A549 (cell line): ENCODE results near the gene HSDL2. TPM values are rescaled to one million over a fixed set of nuclear protein-coding genes. Genes with fewer than 3 reads are reported as not detected.

Experiments
- ATAC-seq, 2 experiments: fragments of 200-7000 bp in 1 of 2; fragments of >200 bp in 1 of 2; cut with Nextera tagmentation in 1 of 2; cut with Tn5 transposase in 1 of 2; 3 replicates each; pipeline versions ENCODE4 v1.8.0 to v1.9.1; 2018 to 2020; ENCODE audit warnings: mild to moderate bottlenecking in 1 of 2, moderate library complexity in 1 of 2
- CTCF ChIA-PET: fragments of 300-600 bp; sonication (Branson Sonifier 250); formaldehyde crosslinking; extraction: SDS; loops from one replicate; lab custom pipeline; 2021; ENCODE audit warnings: antibody characterized with exemption, inconsistent platforms; lab: Yijun Ruan, JAX
- POLR2A ChIA-PET: fragments of 350-600 bp; formaldehyde crosslinking; extraction: SDS; loops from one replicate; lab custom pipeline; 2021; ENCODE audit warnings: antibody characterized with exemption, inconsistent platforms; lab: Yijun Ruan, JAX
- DNase-seq, 2 experiments: peaks; one replicate each; pipeline versions ENCODE4 v3.0.0 to v3.0.0-alpha.2; 2011 to 2016; ENCODE audit warnings: low read depth in 1 of 2, low spot score in 1 of 2
- FAIRE-seq: peaks from 2 replicates; lab custom pipeline; 2011; peaks lifted over from hg19 to GRCh38; lab: Jason Lieb, UNC
- H3K27ac ChIP-seq, 2 experiments: fragments of >200 bp; sonication (Bioruptor Twin); formaldehyde crosslinking; 3 replicates each; pipeline ENCODE4 v1.5.1; 2016 to 2017
- H3K4me1 ChIP-seq: fragments of >200 bp; sonication (Bioruptor Twin); formaldehyde crosslinking; 3 replicates; pipeline ENCODE4 v1.6.1; 2016
- H3K4me2 ChIP-seq: fragments of >200 bp; sonication (Bioruptor Twin); formaldehyde crosslinking; 3 replicates; pipeline ENCODE4 v1.6.1; 2016
- H3K4me3 ChIP-seq: fragments of >200 bp; sonication (Bioruptor Twin); formaldehyde crosslinking; 3 replicates; pipeline ENCODE4 v1.5.1; 2016
- H3K9me3 ChIP-seq: fragments of >200 bp; sonication (Bioruptor Twin); formaldehyde crosslinking; 3 replicates; pipeline ENCODE4 v1.6.1; 2016
- ATOH8 ChIP-seq: fragments of 250-450 bp; sonication (Bioruptor Pico); IDR thresholded peaks from 2 replicates; pipeline ENCODE4 v1.5.0; 2020; ENCODE audit warnings: low read depth, mild to moderate bottlenecking, moderate library complexity
- BHLHE40 ChIP-seq: IDR thresholded peaks from 2 replicates; pipeline ENCODE4 v1.6.1; 2012; ENCODE audit warnings: low read depth, low read length, inconsistent platforms
- CBX8 ChIP-seq: fragments of 200-600 bp; sonication (generic); IDR thresholded peaks from 2 replicates; pipeline ENCODE4 v1.6.1; 2016
- CHD2 ChIP-seq: fragments of 150-350 bp; IDR thresholded peaks from 2 replicates; pipeline ENCODE4 v1.6.1; 2014; ENCODE audit warnings: low read length; ENCODE audit not compliant: partially characterized antibody
- CHD4 ChIP-seq: fragments of 200-600 bp; sonication (generic); IDR thresholded peaks from 2 replicates; pipeline ENCODE4 v1.6.1; 2016; ENCODE audit warnings: antibody characterized with exemption, mild to moderate bottlenecking, borderline replicate concordance
- E2F6 ChIP-seq: IDR thresholded peaks from 2 replicates; pipeline ENCODE4 v1.6.1; 2012; ENCODE audit warnings: low read depth, borderline replicate concordance
- EP300 ChIP-seq, 2 experiments: fragments of >200 bp; sonication (Bioruptor Twin); formaldehyde crosslinking; IDR thresholded peaks; 2 replicates in 1 of 2; 3 replicates in 1 of 2; pipeline ENCODE4 v1.6.1; 2016 to 2017
- FOSL2 ChIP-seq, 2 experiments: fragments of 450-650 bp in 1 of 2; fragments of >200 bp in 1 of 2; sonication (Bioruptor Twin) in 1 of 2; formaldehyde crosslinking; IDR thresholded peaks; 2 replicates each; pipeline versions ENCODE4 v1.5.0 to v1.6.1; 2016 to 2020; ENCODE audit warnings: mild to moderate bottlenecking in 1 of 2, moderate library complexity in 1 of 2
- FOXS1 ChIP-seq: fragments of 250-450 bp; sonication (Bioruptor Pico); IDR thresholded peaks from 2 replicates; pipeline ENCODE4 v1.5.0; 2020; ENCODE audit warnings: mild to moderate bottlenecking, moderate library complexity
- GATA3 ChIP-seq: IDR thresholded peaks from 2 replicates; pipeline ENCODE4 v1.6.1; 2012; ENCODE audit warnings: borderline replicate concordance
- HMGXB4 ChIP-seq: fragments of 250-450 bp; sonication (Bioruptor Pico); IDR thresholded peaks from 2 replicates; pipeline ENCODE4 v1.5.0; 2021; ENCODE audit warnings: mild to moderate bottlenecking, moderate library complexity, borderline replicate concordance
- HOXB13 ChIP-seq: fragments of 250-450 bp; sonication (Bioruptor Pico); IDR thresholded peaks from 2 replicates; pipeline ENCODE4 v1.5.0; 2020; ENCODE audit warnings: low read depth, mild to moderate bottlenecking, moderate library complexity
- KDM1A ChIP-seq: fragments of 200-600 bp; sonication (generic); IDR thresholded peaks from 2 replicates; pipeline ENCODE4 v1.6.1; 2016; ENCODE audit warnings: low read depth, mild to moderate bottlenecking
- MAFK ChIP-seq: fragments of 450-650 bp; IDR thresholded peaks from 2 replicates; pipeline ENCODE4 v1.6.1; 2014; ENCODE audit not compliant: partially characterized antibody
- MYC ChIP-seq: IDR thresholded peaks from 2 replicates; pipeline ENCODE4 v1.6.1; 2012; ENCODE audit warnings: mild to moderate bottlenecking, inconsistent platforms, low read length, improper control_type of control experiment, borderline replicate concordance
- NR3C1 ChIP-seq: fragments of >200 bp; sonication (Bioruptor Twin); formaldehyde crosslinking; IDR thresholded peaks from 3 replicates; pipeline ENCODE4 v1.6.1; 2017
- RAD21 ChIP-seq, 2 experiments: fragments of >200 bp in 1 of 2; sonication (Bioruptor Twin) in 1 of 2; formaldehyde crosslinking in 1 of 2; IDR thresholded peaks in 1 of 2; conservative IDR thresholded peaks in 1 of 2; 2 replicates in 1 of 2; 3 replicates in 1 of 2; pipeline ENCODE4 v1.6.1; 2012 to 2018; ENCODE audit warnings: inconsistent platforms in 1 of 2
- SREBF2 ChIP-seq: fragments of 450-650 bp; IDR thresholded peaks from 2 replicates; pipeline ENCODE4 v1.6.1; 2014; ENCODE audit warnings: mild to moderate bottlenecking, moderate library complexity
- USF2 ChIP-seq: fragments of 450-650 bp; IDR thresholded peaks from 2 replicates; pipeline ENCODE4 v1.6.1; 2014; ENCODE audit warnings: antibody characterized with exemption
- ZC3H11A ChIP-seq: fragments of 450-650 bp; IDR thresholded peaks from 2 replicates; pipeline ENCODE4 v1.6.1; 2014; ENCODE audit warnings: antibody characterized with exemption, mild to moderate bottlenecking
- ZFP36 ChIP-seq: fragments of 450-650 bp; IDR thresholded peaks from 2 replicates; pipeline ENCODE4 v1.6.1; 2014; ENCODE audit warnings: borderline replicate concordance; ENCODE audit not compliant: partially characterized antibody
- WGBS: methylation state at CpG from one replicate; pipeline ENCODE4 v1.1.6; 2017; ENCODE audit errors: missing lambda C conversion rate; 5-methylcytosine and 5-hydroxymethylcytosine counted together
- polyA plus RNA-seq, 4 experiments: library from polyadenylated mRNA; depleted of rRNA in 3 of 4; stranded (reverse); fragments of >200 nt; fragmentation: RNase III in 1 of 4; extraction: RNeasy Plus Mini Kit Qiagen cat#74134 plus additional on column Dnase treatment in 1 of 4; gene quantifications; 2 replicates in 3 of 4; 3 replicates in 1 of 4; pipeline ENCODE4 v1.2.3, GENCODE V29; 2011 to 2017

The HSDL2 gene
- polyA plus RNA-seq, 2 of the 4 experiments (the other 2 are of a cell fraction): 47.4 to 47.7 TPM

- Histone ChIP-seq H3K4me1 (no peaks in the 10 kb centered on the region), H3K4me2 (no peak overlapping the region), H3K9me3 (no peaks in the 10 kb centered on the region), H3K4me3 (no peak overlapping the region), H3K27ac (no peak overlapping the region)
- DNase-seq (no peak), FAIRE-seq (no peak), ATAC-seq (no peak)
- ChIA-PET POLR2A (interaction anchor here (1.0 kb wide), 1 partner anchor 67 kb away, joined by 3 read pairs; the partner anchor contains the start of gene HSDL2), CTCF (interaction anchor here (1.0 kb wide), 1 partner anchor 10 kb away, joined by 3 read pairs; no protein-coding TSS in a partner anchor)
- TF ChIP-seq HOXB13 (no peak), FOXS1 (CRISPR knock-in tag) (no peak), NR3C1 (no peak), ATOH8 (CRISPR knock-in tag) (no peak), EP300 (IDR thresholded peaks at IDR 0.05) (no peak), KDM1A (no peak), MYC (no peak), MAFK (no peak), CHD4 (no peak), CBX8 (no peak)
- 65% methylated on average over 2 of the region's 2 CpGs for WGBS
These were observed 66.6 kb downstream of the HSDL2 start for GRCh38 chr9:112446526-112446925.

GRCh38 chr9:112447283-112447761 is 67.4 kb downstream of the HSDL2 start:
- Histone ChIP-seq H3K9me3 (no peaks in the 10 kb centered on the region), H3K4me1 (no peaks in the 10 kb centered on the region), H3K4me2 (no peak overlapping the region), H3K4me3 (no peak overlapping the region), H3K27ac (no peak overlapping the region)
- no peak for FAIRE-seq
- no peak for DNase-seq
- 76% methylated on average over 2 of the region's 2 CpGs for WGBS
- CTCF ChIA-PET: no interaction called here
- ATAC-seq: no peak
- TF ChIP-seq HMGXB4 (CRISPR knock-in tag) (no peak), HOXB13 (no peak), ZFP36 (no peak), RAD21 (conservative IDR thresholded peaks at IDR 0.05 in 1 of 2, IDR thresholded peaks at IDR 0.05 in 1 of 2) (no peak), MAFK (no peak), CHD4 (no peak), SREBF2 (no peak), USF2 (no peak), CHD2 (no peak), ZC3H11A (no peak), CBX8 (no peak), E2F6 (no peak), FOXS1 (CRISPR knock-in tag) (no peak), BHLHE40 (no peak), FOSL2 (IDR thresholded peaks at IDR 0.05) (no peak), FOSL2 (CRISPR knock-in tag; IDR thresholded peaks at IDR 0.05) (no peak), GATA3 (no peak), EP300 (IDR thresholded peaks at IDR 0.05) (no peak), KDM1A (no peak)
- POLR2A ChIA-PET: no interaction called here
